HepG2 (cell line): ENCODE data around the gene PRKD2. TPM values are rescaled to one million over a fixed set of nuclear protein-coding genes. Genes with fewer than 3 reads are reported as not detected.

ENCODE experiments used
- ARID4A ChIP-seq: sonication (generic); formaldehyde crosslinking; IDR thresholded peaks from 2 replicates; pipeline ENCODE4 v1.5.0; 2020; ENCODE audit warnings: mild to moderate bottlenecking, missing genetic modification reagents, borderline replicate concordance
- CSRNP1 ChIP-seq: sonication (generic); formaldehyde crosslinking; IDR thresholded peaks from 2 replicates; pipeline ENCODE4 v1.8.1; 2023; ENCODE audit warnings: mild to moderate bottlenecking, missing genetic modification reagents
- MYC ChIP-seq: sonication (generic); formaldehyde crosslinking; IDR thresholded peaks from 2 replicates; pipeline ENCODE4 v1.9.0; 2021; ENCODE audit warnings: missing genetic modification reagents, borderline replicate concordance
- PAXIP1 ChIP-seq: sonication (generic); formaldehyde crosslinking; conservative IDR thresholded peaks from 2 replicates; pipeline ENCODE4 v1.4.0; 2020; ENCODE audit warnings: mild to moderate bottlenecking, missing genetic modification reagents, moderate library complexity
- POLR2AphosphoS2 ChIP-seq: IDR thresholded peaks from 2 replicates; pipeline ENCODE4 v1.6.1; 2011; ENCODE audit warnings: low read depth, low read length, improper control_type of control experiment
- REXO4 ChIP-seq: sonication (generic); formaldehyde crosslinking; IDR thresholded peaks from 2 replicates; pipeline ENCODE4 v1.8.0; 2022; ENCODE audit warnings: missing genetic modification reagents, mild to moderate bottlenecking, borderline replicate concordance
- RORA ChIP-seq: sonication (generic); formaldehyde crosslinking; IDR thresholded peaks from 2 replicates; pipeline ENCODE4 v1.5.0; 2020; ENCODE audit warnings: mild to moderate bottlenecking, missing genetic modification reagents, moderate library complexity
- TRIM22 ChIP-seq: fragments of 450-650 bp; IDR thresholded peaks from 2 replicates; pipeline ENCODE4 v1.6.1; 2017
- ZFP36L1 ChIP-seq: sonication (generic); formaldehyde crosslinking; IDR thresholded peaks from 2 replicates; pipeline ENCODE4 v1.8.0; 2022; ENCODE audit warnings: mild to moderate bottlenecking, missing genetic modification reagents, moderate library complexity
- ZNF546 ChIP-seq: sonication (generic); formaldehyde crosslinking; conservative IDR thresholded peaks from 2 replicates; pipeline ENCODE4 v1.8.1; 2023; ENCODE audit warnings: mild to moderate bottlenecking, missing genetic modification reagents
- ZUFSP ChIP-seq: sonication (generic); formaldehyde crosslinking; IDR thresholded peaks from 2 replicates; pipeline ENCODE4 v1.9.0; 2021; ENCODE audit warnings: missing genetic modification reagents, mild to moderate bottlenecking, borderline replicate concordance
- ZXDC ChIP-seq: sonication (generic); formaldehyde crosslinking; IDR thresholded peaks from 2 replicates; pipeline ENCODE4 v1.5.0; 2020; ENCODE audit warnings: mild to moderate bottlenecking, missing genetic modification reagents
- polyA plus RNA-seq, 8 experiments: library from polyadenylated mRNA; depleted of rRNA in 3 of 8; stranded (reverse) in 7 of 8; unstranded in 1 of 8; fragments of >200 nt; fragmentation: Illumina TruSeq in 4 of 8; extraction: Trizol in 4 of 8; gene quantifications; 2 replicates each; pipeline versions ENCODE4 v1.2.1 to v1.2.3, GENCODE V29; 2011 to 2016; ENCODE audit warnings: low read depth in 4 of 8, missing spikeins in 1 of 8, mixed read lengths in 1 of 8; ENCODE audit not compliant: insufficient read depth in 1 of 8
- total RNA-seq, 5 experiments: library from RNA; depleted of rRNA; stranded (reverse); fragments of >200 nt; fragmentation: Illumina TruSeq; extraction: Trizol; gene quantifications; 2 replicates each; pipeline ENCODE4 v1.2.3, GENCODE V29; 2016; ENCODE audit warnings: low read depth in 1 of 5

PRKD2 gene
- total and polyA plus RNA-seq, 2 of the 13 experiments (the other 11 are each of a cell fraction or from before 2014, with no cell fraction given) = 6.7 to 7.3 TPM

- TF ChIP-seq ARID4A (CRISPR knock-in tag) (no peak), ZNF546 (CRISPR knock-in tag) (no peak), ZUFSP (no peak), PAXIP1 (CRISPR knock-in tag) (no peak), ZFP36L1 (CRISPR knock-in tag) (no peak), RORA (CRISPR knock-in tag) (no peak), MYC (CRISPR knock-in tag) (no peak), TRIM22 (no peak), POLR2AphosphoS2 (no peak), REXO4 (CRISPR knock-in tag) (no peak), ZXDC (CRISPR knock-in tag) (no peak), CSRNP1 (CRISPR knock-in tag) (no peak)
Observed at GRCh38 chr19:46715975-46716671, 791 bp downstream of the PRKD2 start (continued).
